ENCODE measurements around the gene TRIM8. TPM values are rescaled to one million over a fixed set of nuclear protein-coding genes. Genes with fewer than 3 reads are reported as not detected.

TRIM8 gene
- total RNA-seq, 1 donor from 2014 or later = 31.4 TPM

DNA sequence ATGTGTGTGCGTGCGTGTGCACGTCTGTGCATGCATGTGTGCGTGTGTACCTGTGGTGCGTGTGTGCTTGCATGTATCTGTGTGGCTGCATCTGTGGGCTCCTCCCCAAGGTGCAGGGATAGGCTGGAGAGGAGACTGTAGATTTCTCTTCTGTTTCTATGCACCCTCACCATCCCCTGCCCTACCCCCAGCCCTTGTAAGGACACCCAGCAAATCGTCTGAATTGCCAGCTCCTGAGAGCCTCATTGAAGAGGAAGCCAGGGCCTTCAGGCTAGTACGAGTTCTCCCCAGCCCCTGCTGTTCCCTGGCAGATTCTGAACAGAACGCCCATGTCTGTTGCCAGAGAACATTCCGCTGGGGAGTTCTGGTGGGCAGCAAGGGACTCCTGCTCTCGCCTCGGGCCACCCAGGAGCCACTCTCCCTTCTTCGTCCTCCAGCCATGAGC lies 17.0 kb upstream of the TRIM8 start:
- Mint-ChIP-seq H3K4me1 (peaks cover 70% of the 10 kb centered on the region), H3K36me3 (peaks cover 22% of the 10 kb centered on the region)
- H3K9ac ChIP-seq = peak overlapping the region; percentile 53

DNA sequence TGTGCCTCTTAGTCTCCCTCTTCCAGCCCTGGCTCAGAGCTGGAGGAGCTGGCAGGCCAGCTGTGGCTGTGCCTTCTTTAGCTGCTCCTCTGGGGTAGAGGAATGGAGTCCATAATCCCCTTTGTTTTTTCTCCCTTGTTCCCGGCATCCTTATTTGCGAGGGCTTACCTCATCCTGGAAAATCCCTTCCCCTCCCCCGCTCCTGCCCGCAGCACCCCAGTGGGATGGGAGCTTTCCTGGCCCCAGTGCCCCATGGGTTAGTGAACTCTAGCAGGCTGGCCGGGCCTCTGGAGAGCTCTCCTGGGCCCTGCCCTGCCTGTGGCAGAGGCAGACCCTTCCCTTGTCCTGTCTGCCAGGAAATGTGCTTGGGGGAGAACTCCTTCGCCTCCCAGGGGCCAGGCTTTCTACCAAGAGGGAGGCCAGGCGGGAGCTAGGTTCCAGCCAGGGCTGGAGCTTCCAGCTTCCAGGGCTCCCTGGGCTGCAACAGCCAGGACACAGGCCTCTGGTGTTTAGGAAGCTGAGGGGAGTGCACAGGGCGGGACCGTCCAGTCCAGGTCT lies 16.5 kb upstream of the TRIM8 start:
- Histone ChIP-seq H3F3A (ENCODE audit: low read depth) (peaks cover 68% of the 10 kb centered on the region), H3K9me3 (ENCODE audit: low read depth) (no peaks in the 10 kb centered on the region), H3K9ac (peak overlapping the region; percentile 53), H3K4me1 (peaks cover 77% of the 10 kb centered on the region), H3K79me2 (ENCODE audit: low read depth) (no peaks in the 10 kb centered on the region), H3K4me3 (no peak overlapping the region), H2AFZ (replicated peaks) (no peak overlapping the region), H3K27me3 (no peaks in the 10 kb centered on the region), H3K27ac (peak overlapping the region; percentile 99), H3K4me2 (peak overlapping the region; percentile 49), H4K20me1 (ENCODE audit: low read depth) (no peaks in the 10 kb centered on the region), H3K36me3 (no peaks in the 10 kb centered on the region)
- TF ChIP-seq EZH2phosphoT487 (IDR thresholded peaks at IDR 0.05) = no peak
- TF ChIP-seq, protein P1, sequence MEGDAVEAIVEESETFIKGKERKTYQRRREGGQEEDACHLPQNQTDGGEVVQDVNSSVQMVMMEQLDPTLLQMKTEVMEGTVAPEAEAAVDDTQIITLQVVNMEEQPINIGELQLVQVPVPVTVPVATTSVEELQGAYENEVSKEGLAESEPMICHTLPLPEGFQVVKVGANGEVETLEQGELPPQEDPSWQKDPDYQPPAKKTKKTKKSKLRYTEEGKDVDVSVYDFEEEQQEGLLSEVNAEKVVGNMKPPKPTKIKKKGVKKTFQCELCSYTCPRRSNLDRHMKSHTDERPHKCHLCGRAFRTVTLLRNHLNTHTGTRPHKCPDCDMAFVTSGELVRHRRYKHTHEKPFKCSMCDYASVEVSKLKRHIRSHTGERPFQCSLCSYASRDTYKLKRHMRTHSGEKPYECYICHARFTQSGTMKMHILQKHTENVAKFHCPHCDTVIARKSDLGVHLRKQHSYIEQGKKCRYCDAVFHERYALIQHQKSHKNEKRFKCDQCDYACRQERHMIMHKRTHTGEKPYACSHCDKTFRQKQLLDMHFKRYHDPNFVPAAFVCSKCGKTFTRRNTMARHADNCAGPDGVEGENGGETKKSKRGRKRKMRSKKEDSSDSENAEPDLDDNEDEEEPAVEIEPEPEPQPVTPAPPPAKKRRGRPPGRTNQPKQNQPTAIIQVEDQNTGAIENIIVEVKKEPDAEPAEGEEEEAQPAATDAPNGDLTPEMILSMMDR (IDR thresholded peaks at IDR 0.05) = no peak
- TF ChIP-seq EZH2 (IDR thresholded peaks at IDR 0.05) = no peak
- Mint-ChIP-seq H3K27ac (peak overlapping the region; percentile 100), H3K27me3 (ENCODE audit: insufficient read depth, low read depth) (peaks cover 11% of the 10 kb centered on the region), H3K36me3 (peaks cover 22% of the 10 kb centered on the region), H3K4me3 (peak overlapping the region; percentile 75), H3K9me3 (no peaks in the 10 kb centered on the region), H3K4me1 (peaks cover 75% of the 10 kb centered on the region)
- DNase-seq (ENCODE audit: low spot score) = peak; percentile 91

More for the DNA sequence above, 17.0 kb upstream of the TRIM8 start:
- Histone ChIP-seq H3K27me3 (no peaks in the 10 kb centered on the region), H4K20me1 (ENCODE audit: low read depth) (no peaks in the 10 kb centered on the region), H3K4me2 (peak overlapping the region; percentile 49), H3F3A (ENCODE audit: low read depth) (peaks cover 68% of the 10 kb centered on the region), H3K4me1 (peaks cover 75% of the 10 kb centered on the region), H3K4me3 (no peak overlapping the region), H3K9me3 (ENCODE audit: low read depth) (no peaks in the 10 kb centered on the region), H2AFZ (replicated peaks) (no peak overlapping the region), H3K79me2 (ENCODE audit: low read depth) (no peaks in the 10 kb centered on the region), H3K36me3 (no peaks in the 10 kb centered on the region), H3K27ac (peak overlapping the region; percentile 99)
- DNase-seq (ENCODE audit: low spot score) = no peak
- Mint-ChIP-seq H3K27me3 (ENCODE audit: insufficient read depth, low read depth) (peaks cover 11% of the 10 kb centered on the region), H3K4me3 (peak overlapping the region; percentile 75), H3K9me3 (no peaks in the 10 kb centered on the region), H3K27ac (peak overlapping the region; percentile 100)
- no peak for TF ChIP-seq EZH2 (IDR thresholded peaks at IDR 0.05)
- TF ChIP-seq EZH2phosphoT487 (IDR thresholded peaks at IDR 0.05) = no peak
- TF ChIP-seq, protein P1 (IDR thresholded peaks at IDR 0.05) = no peak

DNA sequence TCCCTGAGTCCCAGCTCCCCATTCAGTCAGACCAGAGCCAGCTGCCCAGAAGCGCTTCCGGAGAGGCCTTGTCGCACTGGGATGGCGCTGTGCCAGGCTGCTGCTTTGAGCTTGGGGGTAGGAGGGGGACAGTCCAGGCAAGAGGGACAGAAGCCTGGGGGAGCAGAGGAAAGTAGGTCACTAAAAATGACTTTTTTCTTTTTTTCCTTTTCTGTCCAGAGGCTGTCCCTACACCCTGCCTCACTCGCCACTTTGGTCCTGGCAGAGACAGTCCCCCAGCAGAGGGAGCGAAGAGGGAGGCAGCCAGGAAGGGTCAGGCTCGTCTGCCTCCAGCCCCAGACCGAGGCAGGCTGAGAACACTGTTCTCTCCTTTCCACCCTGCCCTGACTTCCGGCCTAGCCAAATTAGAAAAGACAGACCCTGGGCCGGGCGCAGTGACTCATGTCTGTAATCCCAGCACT lies 15.8 kb upstream of the TRIM8 start:
- Histone ChIP-seq H4K20me1 (ENCODE audit: low read depth) (no peaks in the 10 kb centered on the region), H3K27me3 (no peaks in the 10 kb centered on the region), H3F3A (ENCODE audit: low read depth) (peaks cover 68% of the 10 kb centered on the region), H2AFZ (replicated peaks) (no peak overlapping the region), H3K27ac (peak overlapping the region; percentile 99), H3K9me3 (ENCODE audit: low read depth) (no peaks in the 10 kb centered on the region), H3K36me3 (no peaks in the 10 kb centered on the region), H3K4me3 (no peak overlapping the region), H3K9ac (peak overlapping the region; percentile 20), H3K79me2 (ENCODE audit: low read depth) (no peaks in the 10 kb centered on the region), H3K4me1 (peaks cover 84% of the 10 kb centered on the region), H3K4me2 (peak overlapping the region; percentile 49)
- Mint-ChIP-seq H3K36me3 (peaks cover 16% of the 10 kb centered on the region), H3K27ac (peak overlapping the region; percentile 50), H3K4me1 (peaks cover 81% of the 10 kb centered on the region), H3K4me3 (peak overlapping the region; percentile 35), H3K27me3 (ENCODE audit: insufficient read depth, low read depth) (peaks cover 14% of the 10 kb centered on the region), H3K9me3 (no peaks in the 10 kb centered on the region)
- DNase-seq (ENCODE audit: low spot score) = no peak
- TF ChIP-seq, protein P1 (IDR thresholded peaks at IDR 0.05) = no peak
- TF ChIP-seq EZH2phosphoT487 (IDR thresholded peaks at IDR 0.05) (no peak), EZH2 (IDR thresholded peaks at IDR 0.05) (no peak)

All from neural progenitor cell (in vitro differentiated cells).